AG04450 (cell line): Measurements from ENCODE around the gene IGSF10. TPM values are rescaled to one million over a fixed set of nuclear protein-coding genes. Genes with fewer than 3 reads are reported as not detected.
"Not testable (repeated sequence)": the region's sequence is repeated elsewhere in the genome, so short reads cannot be mapped to it uniquely, and the experiment has no call there.

Experiments used
- CTCF ChIA-PET: fragments of 300-600, 350-600 bp; formaldehyde crosslinking; extraction: SDS; loops from one replicate; lab custom pipeline; 2022; ENCODE audit warnings: antibody characterized with exemption, inconsistent platforms; lab: Charles Lee
- POLR2A ChIA-PET: fragments of 350-600 bp; formaldehyde crosslinking; extraction: SDS; loops from one replicate; lab custom pipeline; 2021; ENCODE audit warnings: antibody characterized with exemption, inconsistent platforms; lab: Yijun Ruan, JAX
- DNase-seq: peaks from one replicate; pipeline ENCODE4 v3.0.0-alpha.2; 2011; ENCODE audit warnings: low read depth, low spot score
- H3K27ac ChIP-seq: one replicate; pipeline ENCODE4 v1.5.1; 2012; ENCODE audit warnings: low read depth, low read length, control low read depth
- H3K27me3 ChIP-seq: one replicate; pipeline ENCODE4 v1.6.0; 2012; ENCODE audit warnings: low read length; ENCODE audit not compliant: control insufficient read depth, insufficient read depth
- H3K4me3 ChIP-seq: 2 replicates; pipeline ENCODE4 v1.5.1; 2011; ENCODE audit warnings: mild to moderate bottlenecking, low read depth, low read length, control low read depth
- H3K9me3 ChIP-seq: 2 replicates; pipeline ENCODE4 v1.5.1; 2012; ENCODE audit warnings: low read length; ENCODE audit not compliant: control insufficient read depth, insufficient read depth
- polyA plus RNA-seq: library from polyadenylated mRNA; depleted of rRNA; stranded (reverse); fragments of >200 nt; gene quantifications from 2 replicates; pipeline ENCODE4 v1.2.3, GENCODE V29; 2011
- TF ChIP-seq, protein P1 (sequence below): IDR thresholded peaks from 2 replicates; pipeline ENCODE4 v1.5.1; 2011; ENCODE audit warnings: low read depth, low read length, control low read depth, inconsistent platforms

The IGSF10 gene
- polyA plus RNA-seq, 1 experiment, result 0.02 TPM

GRCh38 chr3:151501171-151501922 is 40.5 kb upstream of the IGSF10 start:
- DNase-seq, result no peak
- Histone ChIP-seq H3K4me3 (no peak overlapping the region), H3K27me3 (no peaks in the 10 kb centered on the region), H3K9me3 (no peaks in the 10 kb centered on the region), H3K27ac (no peak overlapping the region)
- TF ChIP-seq, protein P1, sequence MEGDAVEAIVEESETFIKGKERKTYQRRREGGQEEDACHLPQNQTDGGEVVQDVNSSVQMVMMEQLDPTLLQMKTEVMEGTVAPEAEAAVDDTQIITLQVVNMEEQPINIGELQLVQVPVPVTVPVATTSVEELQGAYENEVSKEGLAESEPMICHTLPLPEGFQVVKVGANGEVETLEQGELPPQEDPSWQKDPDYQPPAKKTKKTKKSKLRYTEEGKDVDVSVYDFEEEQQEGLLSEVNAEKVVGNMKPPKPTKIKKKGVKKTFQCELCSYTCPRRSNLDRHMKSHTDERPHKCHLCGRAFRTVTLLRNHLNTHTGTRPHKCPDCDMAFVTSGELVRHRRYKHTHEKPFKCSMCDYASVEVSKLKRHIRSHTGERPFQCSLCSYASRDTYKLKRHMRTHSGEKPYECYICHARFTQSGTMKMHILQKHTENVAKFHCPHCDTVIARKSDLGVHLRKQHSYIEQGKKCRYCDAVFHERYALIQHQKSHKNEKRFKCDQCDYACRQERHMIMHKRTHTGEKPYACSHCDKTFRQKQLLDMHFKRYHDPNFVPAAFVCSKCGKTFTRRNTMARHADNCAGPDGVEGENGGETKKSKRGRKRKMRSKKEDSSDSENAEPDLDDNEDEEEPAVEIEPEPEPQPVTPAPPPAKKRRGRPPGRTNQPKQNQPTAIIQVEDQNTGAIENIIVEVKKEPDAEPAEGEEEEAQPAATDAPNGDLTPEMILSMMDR, result no peak
- ChIA-PET POLR2A (no interaction called here), CTCF (no interaction called here)

GRCh38 chr3:151499168-151499567 is 38.3 kb upstream of the IGSF10 start:
- no peak for DNase-seq

GRCh38 chr3:151491525-151491924 is 30.7 kb upstream of the IGSF10 start:
- DNase-seq, result no peak
- no peaks in the 10 kb centered on the region for H3K27me3 ChIP-seq
- ChIA-PET CTCF (no interaction called here), POLR2A (no interaction called here)
- TF ChIP-seq, protein P1, result no peak
- H3K27ac ChIP-seq, result no peak overlapping the region
- H3K9me3 ChIP-seq, result no peaks in the 10 kb centered on the region
- H3K4me3 ChIP-seq, result no peak overlapping the region

More at GRCh38 chr3:151499168-151499567, 38.3 kb upstream of the IGSF10 start:
- POLR2A ChIA-PET, result no interaction called here
- Histone ChIP-seq H3K9me3 (no peaks in the 10 kb centered on the region), H3K4me3 (no peak overlapping the region), H3K27ac (no peak overlapping the region), H3K27me3 (no peaks in the 10 kb centered on the region)
- CTCF ChIA-PET, result no interaction called here
- TF ChIP-seq, protein P1, result no peak

DNA sequence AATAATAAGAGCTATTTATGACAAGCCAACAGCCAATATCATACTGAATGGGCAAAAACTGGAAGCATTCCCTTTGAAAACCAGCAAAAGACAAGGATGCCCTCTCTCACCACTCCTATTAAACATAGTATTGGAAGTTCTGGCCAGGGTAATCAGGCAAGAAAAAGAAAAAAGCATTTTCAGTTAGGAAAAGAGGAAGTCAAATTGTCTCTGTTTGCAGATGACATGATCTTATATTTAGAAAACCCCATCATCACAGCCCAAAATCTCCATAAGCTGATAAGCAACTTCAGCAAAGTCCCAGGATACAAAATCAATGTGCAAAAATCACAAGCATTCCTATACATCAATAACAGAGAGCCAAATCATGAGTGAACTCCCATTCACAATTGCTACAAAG is 27.0 kb upstream of the IGSF10 start:
- CTCF ChIA-PET, DNase-seq, POLR2A ChIA-PET, H3K4me3 ChIP-seq, H3K9me3 ChIP-seq, H3K27me3 ChIP-seq, H3K27ac ChIP-seq: not testable (repeated sequence)

- Histone ChIP-seq H3K27me3 (no peaks in the 10 kb centered on the region), H3K9me3 (no peaks in the 10 kb centered on the region), H3K4me3 (no peak overlapping the region), H3K27ac (no peak overlapping the region)
- CTCF ChIA-PET, result interaction anchor here (3.4 kb wide), 1 partner anchor 16 kb away, joined by 21 read pairs; no protein-coding TSS in a partner anchor
- DNase-seq, result no peak
- POLR2A ChIA-PET, result interaction anchor here (0.6 kb wide), 1 partner anchor 780 kb away, joined by 3 read pairs; no protein-coding TSS in a partner anchor
- TF ChIP-seq, protein P1, result no peak
Measured at GRCh38 chr3:151483961-151484520, 23.2 kb upstream of the IGSF10 start.
